ENCODE measurements around the gene SPARC.

The SPARC gene

DNA sequence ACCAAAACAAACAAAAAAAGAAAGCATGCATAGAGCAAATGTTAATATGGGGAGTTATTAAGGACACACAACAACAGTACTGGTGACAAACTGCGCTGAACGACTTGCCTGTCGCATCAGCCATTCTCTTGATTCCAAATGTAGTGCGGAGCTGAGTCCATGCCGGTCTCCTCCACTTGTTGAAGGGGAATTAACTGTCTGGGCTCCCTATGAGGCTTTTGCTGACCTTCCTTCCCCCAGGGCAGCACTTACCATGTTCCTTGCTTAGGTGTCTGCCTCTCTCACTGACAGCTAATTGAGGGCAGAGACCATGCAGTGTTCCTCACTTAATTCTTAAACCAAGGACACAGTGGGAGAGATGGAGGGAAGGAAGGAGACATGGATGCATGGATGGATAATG lies 54.8 kb downstream of the SPARC start:
- DNase-seq (ENCODE audit: low spot score): no peak
- TF ChIP-seq, protein P1, sequence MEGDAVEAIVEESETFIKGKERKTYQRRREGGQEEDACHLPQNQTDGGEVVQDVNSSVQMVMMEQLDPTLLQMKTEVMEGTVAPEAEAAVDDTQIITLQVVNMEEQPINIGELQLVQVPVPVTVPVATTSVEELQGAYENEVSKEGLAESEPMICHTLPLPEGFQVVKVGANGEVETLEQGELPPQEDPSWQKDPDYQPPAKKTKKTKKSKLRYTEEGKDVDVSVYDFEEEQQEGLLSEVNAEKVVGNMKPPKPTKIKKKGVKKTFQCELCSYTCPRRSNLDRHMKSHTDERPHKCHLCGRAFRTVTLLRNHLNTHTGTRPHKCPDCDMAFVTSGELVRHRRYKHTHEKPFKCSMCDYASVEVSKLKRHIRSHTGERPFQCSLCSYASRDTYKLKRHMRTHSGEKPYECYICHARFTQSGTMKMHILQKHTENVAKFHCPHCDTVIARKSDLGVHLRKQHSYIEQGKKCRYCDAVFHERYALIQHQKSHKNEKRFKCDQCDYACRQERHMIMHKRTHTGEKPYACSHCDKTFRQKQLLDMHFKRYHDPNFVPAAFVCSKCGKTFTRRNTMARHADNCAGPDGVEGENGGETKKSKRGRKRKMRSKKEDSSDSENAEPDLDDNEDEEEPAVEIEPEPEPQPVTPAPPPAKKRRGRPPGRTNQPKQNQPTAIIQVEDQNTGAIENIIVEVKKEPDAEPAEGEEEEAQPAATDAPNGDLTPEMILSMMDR (IDR thresholded peaks at IDR 0.05; ENCODE audit: extremely low read depth, missing control alignments): no peak

DNA sequence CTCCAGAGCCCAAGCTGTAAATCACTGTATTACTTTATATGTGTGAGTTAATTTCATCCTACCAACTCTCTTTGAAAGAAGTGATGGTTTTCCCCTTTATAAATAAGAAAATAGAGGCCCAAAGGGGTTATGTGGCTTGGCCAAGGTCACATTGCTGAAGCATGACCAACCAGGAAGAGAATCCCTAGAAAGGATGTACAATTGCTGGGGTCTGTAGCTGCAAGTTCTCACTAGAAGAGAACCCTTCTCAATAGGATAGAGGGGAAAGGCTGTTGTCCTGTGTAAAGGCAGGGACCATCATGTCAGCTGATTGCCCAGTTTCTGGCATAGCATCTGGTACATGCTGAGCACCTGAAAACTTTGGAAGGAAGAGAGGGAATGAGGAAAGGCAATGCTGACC lies 56.6 kb downstream of the SPARC start:
- TF ChIP-seq, protein P1 (IDR thresholded peaks at IDR 0.05; ENCODE audit: extremely low read depth, missing control alignments): no peak
- DNase-seq (ENCODE audit: low spot score): no peak

DNA sequence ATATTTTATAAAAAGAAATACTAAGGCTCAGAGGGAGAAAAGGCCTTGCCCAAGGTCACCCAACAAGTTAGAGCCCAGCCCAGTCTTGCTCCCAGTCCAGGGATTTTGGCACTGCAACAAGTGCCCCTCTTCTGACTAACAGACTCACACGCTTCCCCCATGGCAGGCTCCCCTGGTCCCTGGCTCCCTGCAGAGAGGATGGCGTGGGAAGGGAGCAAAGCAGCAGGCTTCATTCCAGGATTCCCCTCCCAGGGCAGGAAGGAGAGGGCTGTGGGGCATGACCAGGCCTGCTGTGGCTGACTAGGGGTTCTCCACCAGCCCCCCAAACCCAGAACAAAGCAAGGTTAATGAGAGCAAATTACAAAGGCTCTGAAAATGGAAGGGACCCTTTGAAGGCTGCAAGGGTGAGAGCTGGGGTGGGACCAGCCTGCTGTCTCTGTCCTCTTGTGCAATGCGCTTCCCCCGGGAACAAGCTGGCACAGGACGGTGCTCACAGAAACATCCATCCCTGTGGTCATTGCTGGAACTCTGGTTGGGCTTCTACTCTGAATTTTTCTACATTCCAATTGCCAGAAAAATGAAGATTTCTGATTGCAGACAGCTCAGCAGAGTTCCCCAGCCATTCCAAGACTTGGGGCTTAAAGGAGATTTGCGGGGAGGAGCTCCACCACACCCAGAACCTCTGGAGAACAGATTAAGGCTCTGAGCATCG lies 58.4 kb downstream of the SPARC start:
- TF ChIP-seq, protein P1 (IDR thresholded peaks at IDR 0.05; ENCODE audit: extremely low read depth, missing control alignments): no peak
- DNase-seq (ENCODE audit: low spot score): no peak

DNA sequence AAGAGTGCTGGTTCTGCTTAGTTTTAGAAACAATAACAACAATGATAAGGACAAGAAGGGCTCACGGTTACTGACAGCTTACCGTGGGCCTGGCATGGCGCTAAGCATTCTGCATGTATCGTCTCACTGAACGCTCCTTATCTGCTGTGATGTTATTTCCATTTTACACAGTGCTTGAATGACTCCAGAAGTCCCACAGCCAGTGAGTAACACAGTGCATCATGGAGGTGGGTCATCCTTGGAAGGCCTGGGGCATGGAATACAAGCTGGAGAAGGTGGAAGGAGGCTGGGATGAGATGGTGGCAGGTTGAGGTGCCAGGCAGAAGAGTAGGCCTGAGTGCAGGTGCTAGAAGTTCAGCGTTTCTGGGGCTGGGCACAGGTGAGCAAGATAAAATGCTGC lies 59.1 kb downstream of the SPARC start:
- TF ChIP-seq, protein P1 (IDR thresholded peaks at IDR 0.05; ENCODE audit: extremely low read depth, missing control alignments): no peak
- DNase-seq (ENCODE audit: low spot score): no peak

DNA sequence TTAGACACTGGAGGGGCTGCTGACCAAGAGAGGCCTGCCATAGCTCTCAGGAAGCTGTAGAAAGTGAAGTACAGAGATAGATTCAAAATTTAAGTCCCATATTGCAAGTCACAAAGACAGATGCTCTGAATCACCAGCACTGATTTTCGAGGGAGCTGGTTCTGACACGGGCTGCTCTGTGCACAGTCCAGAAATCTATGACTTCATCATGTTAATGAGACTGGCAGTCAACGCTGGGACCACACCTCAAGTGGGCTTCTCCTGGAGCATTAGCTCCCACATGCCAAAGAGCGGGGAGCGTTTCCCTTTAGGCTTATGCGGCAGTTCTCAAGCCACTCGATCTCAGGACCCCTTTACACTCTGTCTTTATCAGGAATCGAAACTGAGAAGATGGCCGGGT lies 61.4 kb downstream of the SPARC start:
- DNase-seq (ENCODE audit: low spot score): no peak
- TF ChIP-seq, protein P1 (IDR thresholded peaks at IDR 0.05; ENCODE audit: extremely low read depth, missing control alignments): no peak

DNA sequence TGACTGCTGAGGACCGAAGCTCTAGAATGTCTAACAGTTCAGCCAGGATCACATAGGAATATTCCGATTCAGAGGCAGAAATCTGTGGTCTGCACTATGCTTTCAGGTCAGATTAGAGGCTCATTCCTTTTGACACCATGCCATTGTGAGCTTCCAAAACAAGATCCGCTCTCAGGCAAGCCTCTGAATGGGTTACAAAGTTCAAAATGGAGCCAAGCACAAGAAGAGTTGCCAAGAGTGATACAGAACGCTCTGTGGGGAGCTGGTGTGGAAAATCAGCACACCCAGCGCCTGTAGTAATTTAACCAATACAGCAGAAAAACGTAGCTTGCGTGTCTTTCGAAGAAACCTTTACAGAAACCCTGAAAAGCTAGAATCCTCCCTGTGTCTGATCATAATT lies 62.2 kb downstream of the SPARC start:
- DNase-seq (ENCODE audit: low spot score): no peak
- TF ChIP-seq, protein P1 (IDR thresholded peaks at IDR 0.05; ENCODE audit: extremely low read depth, missing control alignments): no peak

DNA sequence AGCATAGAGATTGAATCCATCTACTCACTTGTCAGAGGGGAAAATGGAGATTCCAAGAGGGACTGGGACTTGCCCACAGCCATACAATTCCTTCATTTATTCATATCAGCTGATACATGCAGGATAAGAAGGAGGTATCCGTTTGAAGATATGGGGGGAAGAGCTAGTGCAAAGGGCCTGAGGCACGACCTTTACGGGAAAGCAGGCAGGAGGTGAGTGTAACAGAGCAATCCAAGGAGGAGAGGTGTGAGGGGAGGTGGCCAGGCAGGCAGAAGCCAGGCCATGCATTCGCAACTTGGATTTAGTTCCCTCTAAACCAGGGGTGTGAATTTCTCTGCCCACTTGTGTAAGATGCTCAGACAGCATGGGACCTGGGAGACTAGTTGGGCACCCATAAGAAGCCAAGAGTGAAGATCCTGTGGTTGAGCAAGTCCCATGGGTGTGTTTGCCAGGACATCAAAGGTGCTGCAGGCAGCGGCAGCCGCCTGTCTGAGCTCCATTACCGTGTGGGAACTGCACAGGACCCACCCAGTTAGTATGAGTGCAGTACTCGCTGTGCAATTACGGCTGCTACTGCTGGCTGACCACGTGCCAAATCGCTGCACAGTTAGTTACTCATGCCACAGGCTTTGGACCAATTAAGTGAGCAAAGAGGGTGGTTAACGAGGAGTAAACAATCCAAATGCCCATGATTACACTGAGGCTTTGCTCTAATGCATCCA lies 64.2 kb downstream of the SPARC start:
- TF ChIP-seq, protein P1 (IDR thresholded peaks at IDR 0.05; ENCODE audit: extremely low read depth, missing control alignments): no peak
- DNase-seq (ENCODE audit: low spot score): no peak

All from GM20000 (cell line).